SKM-1 treated with dmso at 0.1 percent for 144 hours (cell line): ENCODE results near the gene IRF5.

Source experiments
- DNase-seq: peaks from one replicate; lab custom pipeline; 2025; ENCODE audit not compliant: unreplicated experiment; lab: John Stamatoyannopoulos, UW

Gene IRF5

DNA sequence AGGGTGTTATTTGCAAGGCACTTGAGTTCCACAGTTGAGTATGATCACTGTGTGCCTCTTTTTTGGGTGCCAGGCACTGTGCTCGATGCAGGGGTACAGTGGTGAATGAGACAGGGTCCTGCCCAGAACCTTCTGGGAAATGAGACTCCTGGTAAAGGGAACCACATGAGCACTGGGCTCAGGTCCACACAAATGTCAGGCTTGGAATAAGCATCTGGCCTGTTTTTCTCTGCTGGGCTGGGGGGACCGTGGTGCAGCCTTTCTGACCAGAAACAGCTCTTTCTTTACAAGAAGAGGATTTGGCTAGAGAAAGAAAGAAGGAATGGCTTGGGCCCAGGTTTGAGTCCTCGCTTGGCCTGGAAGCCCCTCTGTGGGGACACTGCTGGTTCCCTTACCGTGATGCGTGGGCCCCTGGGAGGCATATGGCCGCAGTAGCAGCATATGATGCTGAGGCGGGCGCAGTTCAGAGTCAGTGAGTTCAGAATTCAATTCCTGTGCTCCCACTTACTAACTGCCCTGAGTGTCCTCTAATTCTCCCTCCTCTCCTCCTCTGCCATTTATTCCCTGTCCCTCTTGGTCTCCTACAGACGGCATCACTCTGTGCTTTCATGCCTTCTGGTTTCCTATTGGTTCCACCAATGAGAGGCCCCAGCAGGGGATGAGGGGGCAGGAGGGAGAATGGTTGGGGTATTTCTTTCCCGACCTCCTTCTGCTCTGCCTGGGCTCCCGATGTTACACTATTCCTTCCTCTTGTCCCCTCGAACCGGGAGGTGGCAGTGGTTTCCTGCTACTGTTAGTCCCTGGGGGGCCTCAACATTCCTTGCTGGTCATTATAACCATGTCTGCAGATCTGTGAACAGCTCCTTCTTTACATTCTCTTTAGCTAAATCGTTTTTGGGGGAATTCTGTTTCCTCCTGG, 17.6 kb upstream of the IRF5 start:
- DNase-seq: no peak

DNA sequence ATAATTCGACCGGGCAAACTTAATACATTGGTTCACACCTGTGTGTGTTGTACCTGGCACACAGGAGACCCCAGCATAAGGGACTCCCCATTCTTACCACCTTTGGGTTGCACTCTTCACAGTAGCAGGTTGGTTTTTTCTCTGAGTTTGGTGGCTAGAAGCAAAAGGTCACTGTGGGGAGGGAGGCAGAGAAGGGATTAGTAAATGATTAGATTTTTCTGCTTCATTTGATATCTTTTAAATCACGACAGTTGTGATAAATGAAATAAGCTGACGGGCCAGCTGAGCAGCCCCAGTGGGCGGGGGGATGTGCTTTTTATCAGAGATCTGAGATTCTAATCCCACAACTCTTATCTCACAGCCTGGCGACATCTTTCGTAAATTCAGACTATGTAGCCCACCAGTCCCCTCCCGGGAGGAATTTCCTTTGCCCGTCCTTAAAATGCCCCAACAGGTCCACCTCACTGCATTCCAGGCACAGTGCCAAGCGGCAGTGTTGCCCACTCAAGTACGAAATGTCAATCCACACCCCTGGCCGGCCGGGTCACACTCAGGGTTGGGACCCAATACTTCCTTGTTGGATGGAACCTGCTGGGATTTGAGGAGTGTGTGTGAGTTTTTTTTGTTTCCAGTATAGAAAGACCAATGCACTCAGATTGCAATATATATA, 16.7 kb upstream of the IRF5 start:
- DNase-seq: no peak

DNA sequence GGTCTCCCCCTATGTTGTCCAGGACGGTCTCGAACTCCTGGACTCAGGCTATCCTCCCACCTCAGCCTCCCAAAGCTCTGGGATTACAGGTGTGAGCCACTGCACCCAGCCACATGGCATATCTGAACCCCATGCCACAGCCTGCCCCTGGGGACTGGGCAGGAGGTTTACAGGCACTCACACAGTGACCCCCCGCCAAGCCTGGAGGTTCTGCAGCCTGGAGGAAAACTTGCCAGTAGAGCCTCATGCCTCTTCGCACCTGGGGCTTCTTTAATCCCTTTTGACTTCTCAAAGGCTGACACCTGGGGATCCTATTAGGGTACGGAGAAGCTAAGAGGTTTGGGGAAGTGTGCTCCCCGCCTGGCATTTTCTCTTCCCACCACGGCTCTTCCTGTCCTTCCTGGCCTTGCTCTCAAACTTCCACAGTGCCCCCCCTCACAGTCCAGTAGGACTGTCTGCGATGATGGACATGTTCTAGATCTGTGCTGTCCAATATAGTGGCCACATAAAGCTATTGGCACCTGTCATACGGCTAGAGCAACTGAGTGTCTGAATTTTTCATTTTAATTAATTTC, 15.8 kb upstream of the IRF5 start:
- no peak for DNase-seq

DNA sequence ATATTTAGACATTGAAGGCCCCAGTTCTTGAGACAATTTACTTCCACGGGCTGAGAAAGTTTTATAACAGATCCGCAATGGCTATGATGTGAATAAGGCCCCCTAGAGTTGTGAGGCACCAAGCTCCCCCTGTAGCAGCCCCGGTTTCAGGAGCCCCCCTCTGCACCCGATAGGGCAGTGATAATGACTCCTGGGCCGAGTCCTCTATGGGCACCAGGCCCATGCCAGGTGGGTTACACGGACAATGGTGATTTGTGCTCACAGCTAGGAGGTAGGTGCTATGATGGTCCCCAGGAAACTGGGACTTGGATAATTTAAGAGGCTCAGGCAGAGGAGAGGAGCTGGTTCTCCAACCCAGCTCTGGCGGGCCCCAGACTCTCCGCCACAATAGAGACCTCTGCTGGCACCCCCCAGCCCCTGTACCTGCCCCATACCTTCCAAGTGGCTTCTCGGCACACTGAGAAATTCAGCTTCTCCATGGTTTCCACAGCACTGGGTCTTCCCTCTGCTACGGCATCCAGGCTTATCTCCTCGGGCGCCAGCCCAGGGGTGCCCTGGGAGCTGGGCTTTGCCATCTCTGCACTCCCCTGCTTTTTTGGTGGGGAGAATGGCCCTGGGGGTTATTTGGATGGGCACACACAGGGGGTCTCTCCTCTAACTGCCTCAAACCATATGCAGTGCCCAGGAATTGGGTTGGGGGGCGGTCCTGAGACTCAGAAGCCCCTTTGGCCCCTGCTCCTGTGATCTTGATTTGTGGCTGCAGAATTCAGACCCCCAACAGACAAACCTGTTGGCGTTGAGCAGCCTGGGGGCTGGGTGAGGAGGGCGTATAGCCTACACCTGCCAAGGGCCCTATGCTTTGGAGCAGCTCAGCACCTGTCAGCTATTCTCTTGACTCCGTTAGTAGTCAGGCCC, 15.0 kb upstream of the IRF5 start:
- no peak for DNase-seq

DNA sequence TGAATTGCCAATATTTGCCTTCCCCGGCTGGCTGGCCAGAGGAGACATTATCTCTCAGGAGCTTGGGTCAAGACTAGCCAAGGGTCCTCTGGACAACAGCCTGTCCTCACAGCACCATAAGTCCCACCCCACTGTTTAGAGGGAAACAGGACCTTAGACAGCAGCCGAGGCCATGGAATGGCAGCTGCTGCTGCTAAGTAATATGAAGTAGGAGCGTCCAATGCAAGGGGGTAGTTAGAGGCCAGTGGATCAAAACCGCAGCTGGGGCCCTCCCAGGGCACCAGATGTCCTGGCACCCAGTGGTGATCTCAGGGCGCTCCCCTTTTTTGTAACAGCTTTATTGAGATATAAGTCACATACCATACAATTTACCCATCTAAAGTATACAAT, 14.3 kb upstream of the IRF5 start:
- no peak for DNase-seq

DNA sequence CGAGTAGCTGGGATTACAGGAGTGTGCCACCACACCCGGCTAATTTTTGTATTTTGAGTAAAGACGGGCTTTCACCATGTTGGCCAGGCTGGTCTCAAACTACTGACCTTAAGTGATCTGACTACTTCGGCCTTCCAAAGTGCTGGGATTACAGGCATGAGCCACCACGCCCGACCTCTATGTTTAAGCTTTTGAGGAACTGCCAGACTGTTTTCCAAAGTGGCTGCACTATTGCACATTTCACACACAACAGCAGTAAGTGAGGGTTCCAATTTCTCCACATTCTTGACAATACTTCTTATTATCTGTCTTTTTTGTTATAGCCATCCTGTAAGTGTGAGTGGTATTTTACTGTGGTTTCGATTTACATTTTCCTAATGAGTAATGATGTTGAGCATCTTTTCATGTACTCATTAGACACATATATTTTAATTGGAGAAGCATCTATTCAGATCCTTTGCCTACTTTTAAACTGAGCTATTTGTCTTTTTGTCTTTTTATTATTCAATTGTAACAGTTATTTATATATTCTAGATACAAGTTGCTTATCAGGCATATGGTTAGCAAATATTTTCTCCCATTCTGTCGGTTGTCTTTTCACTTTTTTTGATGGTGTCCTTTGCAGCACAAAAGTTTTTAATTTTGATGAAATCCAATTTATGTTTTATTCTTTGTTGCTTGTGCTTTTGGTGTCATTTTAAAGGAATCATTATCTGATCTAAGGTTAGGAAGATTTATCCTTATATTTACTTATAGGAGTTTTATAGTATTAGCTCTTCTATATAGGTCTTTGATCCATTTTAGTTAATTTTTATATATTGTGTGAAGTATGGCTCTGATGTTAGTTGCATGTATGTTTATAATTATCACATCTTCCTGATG, 12.8 kb upstream of the IRF5 start:
- DNase-seq: no peak

DNA sequence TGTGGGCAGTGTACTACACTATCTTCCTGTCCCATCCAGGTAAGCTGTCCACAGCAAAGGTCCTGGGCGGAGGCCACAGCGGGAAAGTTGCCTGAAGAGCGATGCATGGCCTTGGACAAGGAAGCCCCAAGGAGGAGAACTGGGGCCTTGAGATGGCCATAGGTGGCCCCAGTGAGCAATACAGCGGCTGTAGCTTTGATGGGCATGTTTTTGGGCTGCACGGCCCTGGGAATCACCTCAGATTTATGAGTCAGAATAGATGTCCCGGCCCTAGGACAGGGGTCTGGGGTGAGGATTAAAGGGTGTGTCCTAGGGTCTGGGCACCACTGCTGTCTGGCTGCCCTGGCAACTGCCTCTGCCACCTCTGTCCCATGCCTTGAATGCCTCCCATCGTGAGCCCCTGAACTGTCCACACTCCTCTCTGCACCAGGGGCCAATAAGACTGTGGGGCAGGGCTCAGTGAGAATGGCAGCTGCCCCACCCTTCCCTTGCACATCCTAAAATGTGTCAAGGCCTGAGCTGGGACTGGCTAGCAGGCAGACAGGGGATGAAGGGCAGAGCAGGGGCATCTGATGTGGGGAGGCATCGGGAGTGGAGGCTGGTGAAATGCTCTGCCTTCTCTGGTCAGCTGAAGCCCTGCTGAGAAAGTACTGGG, 9.4 kb upstream of the IRF5 start:
- DNase-seq: no peak

DNA sequence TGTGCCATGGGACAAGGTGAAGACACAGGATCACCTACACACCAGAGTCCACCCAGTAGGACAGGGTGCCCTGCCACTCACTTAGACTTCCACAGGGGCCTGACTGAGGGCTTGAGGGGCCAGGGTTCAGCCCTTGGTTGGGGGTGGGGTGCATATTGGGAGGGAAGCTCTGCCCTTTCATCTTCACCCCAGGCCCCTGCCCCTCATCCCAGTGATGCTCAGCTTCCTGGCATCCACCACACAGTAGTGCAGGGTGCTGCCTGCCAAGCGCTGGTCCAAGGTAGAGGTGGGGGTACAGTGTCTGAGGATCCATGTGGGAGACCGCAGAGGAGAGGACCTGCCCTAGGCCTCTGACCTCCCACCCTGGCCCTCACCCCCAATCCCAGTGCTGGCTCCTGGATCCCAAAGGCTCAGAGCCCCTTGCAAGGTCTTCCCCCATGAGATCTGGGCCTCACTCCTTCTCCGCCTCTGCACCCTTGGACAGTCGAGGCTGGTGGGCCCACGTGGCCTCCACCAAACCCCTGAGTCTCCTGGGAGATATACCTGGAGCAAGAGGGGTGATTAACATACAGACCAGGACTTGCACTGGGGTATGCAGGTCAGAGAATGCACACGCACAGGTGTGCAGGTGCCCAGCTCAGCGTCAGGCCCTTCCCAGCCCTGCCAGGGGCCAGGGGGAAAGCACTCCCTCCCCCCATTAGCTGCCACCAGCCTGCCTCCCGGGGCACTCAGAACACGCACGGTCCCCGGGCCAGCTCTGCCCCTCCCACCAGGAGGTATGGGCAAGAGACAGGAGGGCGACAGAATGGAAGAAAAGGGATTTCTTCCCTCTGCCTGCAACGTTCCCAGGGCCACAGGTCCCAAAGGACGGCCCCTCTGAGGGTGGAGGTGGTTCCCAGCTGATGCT, 8.6 kb upstream of the IRF5 start:
- DNase-seq: no peak

DNA sequence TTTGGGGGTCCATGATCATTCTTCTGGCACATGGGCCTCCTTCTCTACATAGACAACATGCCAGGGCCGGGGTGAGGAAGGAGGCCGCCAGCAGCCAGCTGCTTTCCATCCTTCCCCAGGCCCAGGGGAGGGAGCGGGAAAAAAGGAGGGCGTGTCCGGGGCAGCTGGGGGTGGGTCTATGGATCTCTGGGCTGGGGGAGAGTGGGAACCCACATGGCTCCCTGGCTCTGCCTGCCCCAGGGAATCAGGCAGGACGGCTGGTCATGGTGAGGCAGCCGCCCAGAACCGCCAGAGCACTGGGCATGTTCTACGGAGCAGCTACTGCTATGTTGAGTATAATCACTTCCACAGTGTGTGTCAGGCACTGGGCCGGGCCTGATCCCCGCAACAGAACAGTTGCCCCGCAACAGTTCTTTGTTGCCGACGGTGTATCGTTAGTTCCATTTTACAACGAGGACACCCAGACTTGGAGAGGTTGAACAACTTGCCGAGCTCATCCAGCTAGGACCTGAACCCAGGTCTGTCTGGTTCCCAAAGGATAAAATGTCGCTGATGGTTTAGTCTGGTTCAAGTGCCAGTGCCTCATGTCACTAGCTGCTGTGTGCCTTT, 6.4 kb upstream of the IRF5 start:
- DNase-seq: no peak

DNA sequence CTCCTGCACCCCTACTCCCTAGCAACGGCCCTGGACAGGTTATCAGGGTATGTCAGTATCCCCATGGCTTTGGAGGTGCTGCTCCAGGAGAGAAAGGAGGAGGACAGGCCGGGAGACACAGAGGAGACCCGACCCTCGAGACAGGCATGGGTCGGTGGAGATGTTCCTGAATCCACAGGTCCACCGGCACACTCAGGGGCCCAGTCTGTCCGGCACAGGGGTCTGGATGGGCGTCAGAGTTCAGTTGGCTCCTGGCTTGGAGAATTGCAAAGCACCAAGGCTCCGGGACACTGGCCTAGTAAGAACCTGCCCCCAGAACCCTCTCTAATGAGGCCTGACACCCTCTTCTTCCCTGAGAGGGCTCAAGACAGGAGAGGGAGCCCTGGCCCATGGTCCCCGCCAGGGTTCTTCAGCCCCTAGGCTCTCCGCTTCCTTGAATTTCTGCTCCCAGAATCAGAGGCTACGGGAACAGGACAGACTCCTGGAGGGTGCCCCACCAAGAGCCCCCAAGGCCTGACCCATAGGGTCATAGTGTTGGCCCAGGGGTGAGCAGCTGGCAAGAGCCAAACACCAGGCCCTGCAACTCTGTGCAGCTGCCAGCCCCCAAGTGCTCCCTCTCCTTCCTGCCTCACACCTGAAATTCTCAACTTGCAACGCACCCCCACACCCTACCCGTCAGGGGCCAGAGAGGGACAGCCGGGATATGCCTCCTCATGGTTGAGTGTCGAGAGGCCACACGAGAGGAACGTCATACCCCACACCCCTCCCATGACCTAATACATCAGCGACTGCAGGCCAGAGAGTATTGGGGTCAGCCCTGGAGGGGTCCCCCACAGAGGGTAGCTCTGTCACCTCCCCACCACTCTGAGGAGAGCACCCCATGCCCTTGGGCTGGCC, 5.5 kb upstream of the IRF5 start:
- no peak for DNase-seq

DNA sequence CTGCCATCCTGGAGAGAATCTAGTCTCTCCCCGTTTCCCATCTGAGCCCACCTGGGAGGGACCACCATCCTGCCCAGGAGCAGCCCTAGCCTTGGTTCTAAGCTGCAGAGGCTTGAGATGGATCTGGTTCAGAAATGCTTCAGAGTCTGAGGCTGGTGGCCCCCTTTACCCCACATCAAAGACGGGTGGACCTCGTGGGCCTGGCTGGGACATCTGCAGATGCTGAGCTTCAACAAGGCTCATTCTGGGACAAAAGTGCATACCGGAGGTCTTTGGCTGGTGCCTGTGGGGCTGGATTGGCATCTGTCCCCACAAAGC, 4.9 kb upstream of the IRF5 start:
- no peak for DNase-seq

DNA sequence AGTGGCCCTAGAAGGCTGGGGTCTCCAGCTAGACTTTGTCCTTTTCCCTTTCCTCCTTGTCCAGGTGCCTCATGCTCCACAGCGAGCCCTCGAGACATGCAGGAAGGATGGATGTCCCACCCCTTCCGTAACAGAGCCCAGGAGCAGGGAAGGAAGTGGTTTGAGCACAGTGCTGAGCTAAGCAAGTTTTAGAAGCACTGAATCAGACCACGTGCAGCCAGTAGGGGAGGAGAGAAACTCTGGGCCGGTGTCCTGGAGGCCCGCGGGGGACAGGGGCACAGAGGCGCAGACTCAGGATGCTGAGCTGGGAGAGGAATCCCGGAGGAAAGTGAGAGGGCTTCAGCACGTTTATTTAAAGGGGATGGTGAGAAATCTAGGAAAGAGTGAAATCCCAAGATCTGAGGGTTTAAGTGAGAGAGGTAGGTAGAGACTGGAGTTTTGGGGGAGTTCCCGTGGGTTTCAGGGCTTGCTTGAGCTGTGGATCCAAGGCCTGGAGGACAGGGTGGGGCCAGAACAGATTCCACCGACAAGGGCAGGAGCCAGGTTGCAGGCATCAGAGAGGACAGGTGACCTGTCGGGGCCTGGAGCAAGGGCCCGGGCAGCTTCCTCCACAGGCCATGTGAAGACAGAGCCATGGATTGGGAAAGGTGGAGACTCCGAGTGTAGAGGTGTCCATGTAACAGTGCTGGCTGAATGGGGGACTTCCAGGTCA, 4.4 kb upstream of the IRF5 start:
- no peak for DNase-seq

DNA sequence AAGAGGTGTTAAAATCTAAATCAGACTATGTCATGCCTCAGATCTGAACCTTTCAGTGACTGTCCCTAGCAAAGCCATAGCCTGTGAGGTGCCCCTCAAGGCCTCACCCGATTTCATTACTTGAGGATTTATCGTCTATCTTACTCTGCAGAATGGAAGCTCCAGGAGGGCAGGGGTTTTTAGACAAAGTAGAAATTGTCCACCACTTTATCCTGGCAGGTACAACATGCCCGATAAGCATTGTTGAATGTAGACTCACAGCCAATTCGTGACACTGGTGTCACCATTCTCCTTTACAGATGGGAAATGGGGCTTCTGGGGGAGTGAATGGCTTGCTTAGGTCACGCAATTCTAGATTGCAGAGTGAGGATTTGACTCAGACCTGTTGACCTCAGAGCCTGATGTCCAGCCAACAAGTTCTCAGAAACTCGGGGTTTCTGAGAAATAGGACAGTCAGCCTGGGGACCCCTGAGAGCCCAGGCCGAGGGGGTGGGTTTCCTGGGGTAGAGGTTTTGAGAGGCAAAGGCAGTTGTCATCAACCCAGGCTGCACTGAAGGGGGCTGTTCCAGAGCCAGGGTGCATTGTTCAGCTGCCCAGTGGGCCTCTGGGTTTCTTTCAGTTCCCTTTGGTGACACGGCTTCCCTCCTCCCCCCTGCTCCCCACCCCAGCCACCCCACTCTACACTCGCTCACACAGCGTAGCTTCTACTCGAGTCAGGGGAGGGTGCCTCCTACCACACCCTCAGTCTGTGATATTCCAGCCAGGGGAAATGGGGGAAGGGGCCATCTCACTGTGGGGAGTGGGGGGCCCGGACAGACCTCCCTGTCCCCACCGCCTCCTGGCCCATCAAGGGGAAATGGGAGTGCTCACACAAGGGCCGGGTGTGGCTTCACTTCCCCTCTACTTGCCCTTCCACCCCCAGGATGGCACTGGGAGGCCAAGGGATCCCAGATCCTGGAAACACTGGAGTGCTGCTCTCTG, 3.1 kb upstream of the IRF5 start:
- no peak for DNase-seq

DNA sequence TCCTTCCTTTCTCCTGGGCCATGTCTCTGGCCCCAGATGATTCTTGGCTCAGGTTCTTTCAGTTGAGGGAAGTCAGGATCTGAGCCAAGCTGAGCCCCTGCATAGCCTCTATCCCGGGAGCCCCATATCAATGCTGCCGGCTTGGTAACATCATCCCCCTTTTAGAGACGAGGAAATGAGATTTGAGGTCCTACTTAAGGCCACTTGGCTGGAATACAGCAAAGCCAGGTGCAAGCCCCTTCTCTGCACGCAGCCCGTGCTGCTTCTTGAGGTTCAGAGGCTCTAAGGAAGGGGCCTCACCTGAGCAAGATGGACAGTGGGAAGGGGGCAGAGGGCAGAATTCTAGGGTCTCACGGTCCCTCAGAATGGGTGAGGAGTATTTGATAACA, 2.4 kb upstream of the IRF5 start:
- no peak for DNase-seq

DNA sequence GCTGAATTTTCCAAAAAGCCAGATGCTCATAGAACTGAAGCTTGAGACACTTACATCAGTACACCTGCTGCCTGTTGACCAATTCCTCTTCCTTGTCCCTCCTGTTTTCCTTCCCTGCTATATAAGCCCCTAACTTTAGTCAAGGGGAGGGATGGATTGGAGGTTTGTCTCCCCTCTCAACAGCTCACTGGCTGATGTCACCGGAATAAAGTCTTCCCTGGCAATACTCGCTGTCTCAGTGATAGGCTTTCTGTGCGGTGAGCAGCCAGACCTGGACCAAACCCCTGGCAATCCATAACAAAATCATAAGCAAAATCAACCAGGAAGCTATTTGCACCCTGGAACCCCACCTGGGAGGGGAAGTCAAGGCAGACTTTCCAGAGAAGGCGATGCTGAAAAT, 929 bp upstream of the IRF5 start:
- no peak for DNase-seq

DNA sequence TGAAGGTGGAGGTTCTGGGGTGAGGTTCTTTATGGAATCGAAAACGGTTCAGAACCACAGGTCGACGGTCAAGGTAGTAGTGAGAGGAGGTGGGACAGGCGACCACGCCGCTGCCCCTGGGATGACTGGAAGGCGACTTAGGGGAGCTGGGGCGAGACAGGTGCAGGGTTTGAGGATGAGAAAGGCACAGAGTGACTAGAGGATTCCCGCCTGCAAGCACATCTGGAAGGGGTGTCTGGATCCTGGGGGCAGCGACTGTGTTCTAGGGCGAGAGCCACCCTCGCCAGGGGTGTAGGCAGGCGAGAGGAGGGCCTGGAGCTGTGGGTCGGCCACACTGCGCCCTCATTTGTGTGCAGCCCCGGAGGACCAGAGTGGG, 468 bp upstream of the IRF5 start:
- DNase-seq: no peak
